Measurements from ENCODE around the gene ATP5PD. TPM values are rescaled to one million over a fixed set of nuclear protein-coding genes. Genes with fewer than 3 reads are reported as not detected.

The ATP5PD gene
- total RNA-seq, 1 donor from 2014 or later: 239 TPM

GRCh38 chr17:75011401-75012095 lies 35.2 kb downstream of the ATP5PD start:
- H3K4me3 Mint-ChIP-seq (ENCODE audit: unreplicated experiment): peak overlapping the region; percentile 77

GRCh38 chr17:75010683-75011400 lies 35.9 kb downstream of the ATP5PD start:
- Histone ChIP-seq H3K27me3 (ENCODE audit: insufficient read depth, low read length) (no peaks in the 10 kb centered on the region), H3K27ac (ENCODE audit: low read depth, low read length) (peak overlapping the region; percentile 77), H3K4me1 (ENCODE audit: insufficient read depth, low read length) (peaks cover 14% of the 10 kb centered on the region), H3K9ac (ENCODE audit: low read length) (no peak overlapping the region), H4K20me1 (ENCODE audit: insufficient read depth, low read length) (peaks cover 2% of the 10 kb centered on the region), H3K79me2 (ENCODE audit: insufficient read depth, low read length) (peaks cover 23% of the 10 kb centered on the region), H3K4me2 (ENCODE audit: low read length) (no peak overlapping the region), H3K4me3 (ENCODE audit: insufficient read depth, low read depth, low read length) (no peak overlapping the region), H2AFZ (ENCODE audit: low read depth, low read length) (no peak overlapping the region), H3K9me3 (ENCODE audit: insufficient read depth, low read depth, low read length) (no peaks in the 10 kb centered on the region), H3K36me3 (ENCODE audit: insufficient read depth, low read length) (no peaks in the 10 kb centered on the region)
- TF ChIP-seq CTCF (IDR thresholded peaks at IDR 0.05; ENCODE audit: insufficient read depth, low read depth, low read length) (no peak), EZH2 (IDR thresholded peaks at IDR 0.05; ENCODE audit: insufficient read depth, low read length) (no peak)
- Mint-ChIP-seq H3K9me3 (ENCODE audit: unreplicated experiment) (no peaks in the 10 kb centered on the region), H3K27me3 (ENCODE audit: low read depth, unreplicated experiment) (no peaks in the 10 kb centered on the region), H3K27ac (ENCODE audit: unreplicated experiment) (peak overlapping the region; percentile 94), H3K4me3 (ENCODE audit: unreplicated experiment) (peak overlapping the region; percentile 62), H3K4me1 (ENCODE audit: low read depth, unreplicated experiment) (peaks cover 10% of the 10 kb centered on the region), H3K36me3 (ENCODE audit: low read depth, unreplicated experiment) (peaks cover 4% of the 10 kb centered on the region)
- FAIRE-seq (no peak), DNase-seq (ENCODE audit: low read depth) (peak; percentile 30)

More at GRCh38 chr17:75011401-75012095, 35.2 kb downstream of the ATP5PD start:
- peak overlapping the region; percentile 89 for H3K9ac ChIP-seq (ENCODE audit: low read length)
- peak overlapping the region; percentile 86 for H3K4me3 ChIP-seq (ENCODE audit: insufficient read depth, low read depth, low read length)
- no peaks in the 10 kb centered on the region for H3K27me3 Mint-ChIP-seq (ENCODE audit: low read depth, unreplicated experiment)
- H3K4me2 ChIP-seq (ENCODE audit: low read length): peak overlapping the region; percentile 86
- peaks cover 14% of the 10 kb centered on the region for H3K4me1 ChIP-seq (ENCODE audit: insufficient read depth, low read length)
- H3K27ac ChIP-seq (ENCODE audit: low read depth, low read length): peak overlapping the region; percentile 77
- H4K20me1 ChIP-seq (ENCODE audit: insufficient read depth, low read length): no peaks in the 10 kb centered on the region
- H3K79me2 ChIP-seq (ENCODE audit: insufficient read depth, low read length): peaks cover 23% of the 10 kb centered on the region
- H3K27ac Mint-ChIP-seq (ENCODE audit: unreplicated experiment): peak overlapping the region; percentile 94
- TF ChIP-seq EZH2 (IDR thresholded peaks at IDR 0.05; ENCODE audit: insufficient read depth, low read length) (no peak), CTCF (IDR thresholded peaks at IDR 0.05; ENCODE audit: insufficient read depth, low read depth, low read length) (no peak)
- FAIRE-seq: no peak
- no peaks in the 10 kb centered on the region for H3K36me3 ChIP-seq (ENCODE audit: insufficient read depth, low read length)
- H3K27me3 ChIP-seq (ENCODE audit: insufficient read depth, low read length): no peaks in the 10 kb centered on the region
- peaks cover 10% of the 10 kb centered on the region for H3K4me1 Mint-ChIP-seq (ENCODE audit: low read depth, unreplicated experiment)
- no peaks in the 10 kb centered on the region for H3K9me3 ChIP-seq (ENCODE audit: insufficient read depth, low read depth, low read length)
- peaks cover 6% of the 10 kb centered on the region for H3K36me3 Mint-ChIP-seq (ENCODE audit: low read depth, unreplicated experiment)
- DNase-seq (ENCODE audit: low read depth): peak; percentile 33
- peak overlapping the region; percentile 72 for H2AFZ ChIP-seq (ENCODE audit: low read depth, low read length)
- no peaks in the 10 kb centered on the region for H3K9me3 Mint-ChIP-seq (ENCODE audit: unreplicated experiment)

Measured in astrocyte (in vitro differentiated cells and primary cell).